Activated CD4-positive, CD25-positive, alpha-beta regulatory T cell (primary cell): ENCODE measurements around the gene LDB3.

Experiments
- DNase-seq, 4 experiments: peaks; one replicate each; lab custom pipeline; 2025; lab: John Stamatoyannopoulos, UW

Gene LDB3

DNA sequence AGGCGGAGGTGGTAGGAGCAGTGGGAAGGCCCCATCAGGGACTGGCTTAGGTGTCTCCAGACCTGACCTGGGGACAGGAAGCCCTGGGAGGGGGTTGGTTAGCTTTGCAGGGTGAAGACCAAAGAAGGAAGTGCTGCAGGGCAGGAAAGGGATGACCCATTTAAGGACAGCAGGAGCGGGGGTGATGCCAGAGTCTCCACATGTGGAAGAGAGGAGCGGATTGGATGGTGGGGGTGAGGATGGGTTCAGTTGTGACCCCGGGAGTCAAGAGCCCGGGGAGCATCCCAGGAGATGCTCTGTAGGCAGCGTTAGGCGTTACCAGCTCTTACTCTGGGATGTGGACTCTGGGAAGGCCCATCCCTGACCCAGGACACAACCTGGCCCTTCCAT, 3.1 kb upstream of the LDB3 start:
- DNase-seq, result no peak

DNA sequence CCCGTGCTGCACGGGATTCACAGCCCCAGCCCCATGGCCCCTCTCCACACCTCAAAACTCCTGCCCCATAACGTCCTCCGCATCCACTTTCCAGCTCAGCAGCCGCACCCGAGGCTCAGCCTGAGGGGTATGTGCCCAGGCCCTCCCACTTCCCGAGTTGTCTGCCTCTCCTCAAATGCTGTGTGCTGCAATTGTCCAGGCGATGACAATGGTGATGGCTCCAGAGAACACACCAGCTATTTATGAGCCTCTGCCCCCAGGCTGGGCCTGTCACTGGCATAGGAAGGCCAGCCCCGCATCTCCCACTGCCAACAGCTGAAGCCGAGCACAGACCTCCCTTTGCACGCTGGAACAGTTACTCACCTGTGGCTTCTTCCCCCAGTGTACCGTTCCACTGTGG, 2.4 kb upstream of the LDB3 start:
- DNase-seq, result no peak

DNA sequence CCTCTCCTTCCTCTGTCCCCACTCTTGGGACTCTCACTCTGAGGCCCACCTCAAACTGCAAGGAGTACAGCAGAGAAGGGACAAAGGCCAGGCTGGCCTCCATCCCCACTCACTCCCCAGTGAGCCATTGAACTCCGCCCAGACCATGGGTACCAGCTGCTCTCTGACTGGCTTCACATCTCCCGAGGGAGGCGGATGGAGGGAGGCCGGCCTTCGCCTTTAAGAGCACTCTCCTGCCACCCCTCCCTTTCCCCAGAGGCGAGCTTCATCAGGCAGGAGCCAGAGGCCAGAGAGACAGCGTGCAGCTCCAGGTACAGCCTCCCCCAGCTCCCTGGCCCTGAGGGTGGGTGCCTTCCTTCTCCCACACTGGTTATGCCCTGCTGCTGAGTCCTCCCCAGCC, 1.8 kb upstream of the LDB3 start:
- no peak for DNase-seq

DNA sequence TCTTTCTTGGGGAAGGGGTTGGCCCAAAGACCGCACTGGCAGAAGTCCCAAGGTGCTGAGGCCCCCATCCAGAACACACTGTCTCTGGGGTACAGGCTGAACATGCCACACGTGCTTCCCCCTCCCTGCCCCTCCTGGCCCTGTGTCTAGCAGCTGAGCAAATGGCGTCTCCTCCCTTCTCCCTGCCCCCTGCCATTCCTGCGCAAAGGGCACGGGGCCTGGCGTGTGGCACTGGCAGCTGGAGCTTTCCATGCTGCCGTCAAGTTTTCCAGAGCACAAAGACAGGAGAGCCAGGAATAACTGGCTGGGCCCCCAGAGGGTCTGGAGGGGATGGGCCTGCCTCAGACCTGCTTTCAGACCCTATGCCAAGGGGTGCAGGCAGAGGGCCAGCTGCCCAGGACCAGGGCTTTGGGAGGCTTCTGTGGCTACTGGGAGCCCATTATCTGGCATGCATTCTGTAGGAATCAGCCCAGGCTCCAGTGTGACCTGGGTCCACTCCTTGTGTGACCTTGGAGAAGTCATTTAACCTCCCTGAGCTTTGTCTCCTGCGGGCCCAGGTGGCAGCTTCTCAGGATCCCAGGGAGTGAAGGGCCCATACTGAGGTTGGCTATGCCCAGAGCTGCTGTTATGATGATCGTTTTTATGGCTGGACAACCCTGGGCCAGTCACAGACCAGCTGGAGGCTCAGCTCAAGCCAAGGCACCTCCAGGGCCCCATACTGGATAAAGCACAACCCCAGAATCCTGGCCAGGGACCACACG, 710 bp upstream of the LDB3 start:
- DNase-seq, result no peak

DNA sequence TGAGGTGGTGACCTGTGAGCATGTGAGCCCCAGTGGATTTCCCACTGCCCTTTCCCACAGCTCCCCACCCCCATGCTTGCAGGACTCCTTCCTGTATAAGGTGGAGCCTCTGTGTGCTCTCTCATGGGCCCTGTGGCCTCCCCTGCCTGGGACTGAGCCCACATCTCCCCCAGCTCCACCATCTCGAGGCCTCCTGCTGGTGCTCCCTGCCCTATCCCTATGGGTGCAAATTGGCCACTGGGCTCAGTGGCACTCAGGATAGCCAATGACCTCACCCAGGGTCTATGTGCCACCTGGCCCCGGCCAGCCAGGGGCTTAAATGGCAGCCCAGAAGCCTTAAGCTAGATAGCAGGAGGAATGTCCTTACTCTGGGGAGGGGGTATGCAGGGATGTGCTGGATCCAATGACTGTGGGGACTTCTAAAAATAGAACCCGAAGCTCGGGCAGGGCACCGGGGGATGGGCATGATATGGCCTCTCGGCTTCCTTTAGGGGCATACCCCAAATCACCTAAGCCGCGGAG, 2.0 kb downstream of the LDB3 start:
- no peak for DNase-seq

DNA sequence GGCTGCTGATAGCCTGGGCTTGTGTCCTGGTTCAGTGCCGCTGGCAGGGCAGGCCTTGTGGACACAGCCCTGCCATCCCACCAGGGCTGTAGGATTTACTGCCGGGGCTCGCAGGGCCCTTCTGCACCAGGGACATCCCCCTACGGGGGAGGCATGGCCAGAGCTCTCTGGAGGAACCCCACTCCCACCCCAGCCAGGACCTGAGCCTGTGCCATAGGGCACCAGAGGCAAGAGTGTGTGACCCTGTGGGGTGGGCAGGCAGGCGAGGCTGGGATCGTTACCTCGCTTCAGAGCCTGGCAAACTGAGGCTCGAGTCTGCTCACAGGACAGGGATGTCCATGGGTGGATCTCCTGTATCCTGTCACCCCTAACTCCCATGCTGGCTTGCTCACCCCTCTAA, 2.6 kb downstream of the LDB3 start:
- DNase-seq, result no peak

DNA sequence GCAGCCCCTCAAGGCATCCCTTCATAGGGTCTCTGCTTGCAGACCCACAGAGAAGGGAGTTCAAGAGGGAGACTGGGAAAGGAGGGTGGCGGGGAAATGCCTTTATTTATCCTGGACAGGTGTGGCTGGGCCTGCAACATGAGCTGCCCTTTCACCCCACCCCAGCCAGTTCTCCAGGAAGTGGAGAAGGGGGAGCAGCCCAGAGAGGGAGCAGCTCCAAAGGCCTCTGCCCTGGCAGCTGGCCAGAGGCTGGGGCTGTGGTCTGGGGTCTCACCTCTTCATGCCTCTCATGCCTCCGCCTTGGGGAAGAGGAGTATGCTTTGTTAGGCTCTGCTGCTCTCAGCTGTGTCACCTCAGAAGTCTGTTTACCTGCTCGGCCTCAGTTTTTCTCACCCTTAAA, 3.1 kb downstream of the LDB3 start:
- no peak for DNase-seq

DNA sequence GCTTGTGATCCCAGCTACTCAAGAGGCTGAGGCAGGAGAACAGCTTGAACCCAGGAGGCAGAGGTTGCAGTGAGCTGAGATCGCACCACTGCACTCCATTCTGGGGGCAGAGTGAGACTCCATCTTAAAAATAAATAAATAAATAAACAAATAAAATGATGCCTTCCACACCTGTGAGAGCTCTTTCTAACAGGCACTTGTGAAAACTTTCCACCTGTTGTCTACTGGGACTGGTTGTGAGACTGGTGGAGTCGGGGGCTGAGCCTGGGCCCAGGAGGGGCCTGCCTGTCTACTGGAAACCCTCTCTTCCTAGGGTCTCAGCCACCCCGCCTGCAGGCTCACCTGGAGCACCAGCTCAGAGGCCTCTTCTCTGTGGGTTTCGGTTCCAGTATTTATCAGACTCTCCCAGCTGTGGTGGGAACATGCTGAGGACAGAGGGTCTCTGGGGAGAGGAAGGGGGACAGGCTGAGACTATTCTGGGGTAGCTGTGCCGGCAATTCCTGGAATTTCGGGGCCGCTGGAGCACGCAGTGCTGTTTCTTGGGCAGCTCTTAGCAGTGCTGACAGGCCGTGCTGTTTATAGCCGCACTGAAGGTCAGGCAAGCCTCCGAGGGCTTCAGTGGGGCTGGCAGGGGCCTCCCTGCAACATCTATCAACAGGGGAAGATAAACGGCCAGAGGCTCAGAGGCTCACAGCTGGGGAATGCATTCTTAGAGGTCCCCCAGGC, 3.8 kb downstream of the LDB3 start:
- no peak for DNase-seq

DNA sequence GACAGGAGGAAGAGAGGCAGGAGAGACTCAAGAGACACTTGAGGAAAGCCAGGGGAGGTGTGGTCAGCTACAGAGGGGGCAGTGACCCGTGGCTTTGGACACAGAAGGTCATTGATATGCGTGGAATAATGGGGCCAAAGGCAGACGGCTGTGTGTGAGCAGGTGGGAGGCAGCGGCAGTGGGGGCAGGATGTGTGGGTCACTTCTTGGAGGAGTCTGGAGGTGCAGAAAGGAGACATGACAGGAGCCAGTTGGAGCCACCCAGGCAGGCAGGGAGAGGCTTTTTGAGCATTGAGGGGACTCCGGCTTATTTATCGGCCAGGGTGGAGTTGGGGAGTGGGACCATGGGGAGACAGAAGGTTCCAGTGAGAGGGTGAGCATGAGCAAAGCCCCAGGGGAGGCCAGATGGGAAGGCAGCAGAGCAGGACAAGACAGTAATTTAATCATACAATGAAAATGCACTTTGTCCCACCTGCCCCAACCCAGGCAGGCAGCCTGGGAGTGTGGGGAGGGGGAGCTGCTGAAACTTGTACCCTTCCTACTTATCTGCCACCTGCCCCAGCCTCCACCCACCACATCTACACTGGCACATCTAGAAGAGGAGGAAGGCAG, 5.0 kb downstream of the LDB3 start:
- DNase-seq, result no peak

DNA sequence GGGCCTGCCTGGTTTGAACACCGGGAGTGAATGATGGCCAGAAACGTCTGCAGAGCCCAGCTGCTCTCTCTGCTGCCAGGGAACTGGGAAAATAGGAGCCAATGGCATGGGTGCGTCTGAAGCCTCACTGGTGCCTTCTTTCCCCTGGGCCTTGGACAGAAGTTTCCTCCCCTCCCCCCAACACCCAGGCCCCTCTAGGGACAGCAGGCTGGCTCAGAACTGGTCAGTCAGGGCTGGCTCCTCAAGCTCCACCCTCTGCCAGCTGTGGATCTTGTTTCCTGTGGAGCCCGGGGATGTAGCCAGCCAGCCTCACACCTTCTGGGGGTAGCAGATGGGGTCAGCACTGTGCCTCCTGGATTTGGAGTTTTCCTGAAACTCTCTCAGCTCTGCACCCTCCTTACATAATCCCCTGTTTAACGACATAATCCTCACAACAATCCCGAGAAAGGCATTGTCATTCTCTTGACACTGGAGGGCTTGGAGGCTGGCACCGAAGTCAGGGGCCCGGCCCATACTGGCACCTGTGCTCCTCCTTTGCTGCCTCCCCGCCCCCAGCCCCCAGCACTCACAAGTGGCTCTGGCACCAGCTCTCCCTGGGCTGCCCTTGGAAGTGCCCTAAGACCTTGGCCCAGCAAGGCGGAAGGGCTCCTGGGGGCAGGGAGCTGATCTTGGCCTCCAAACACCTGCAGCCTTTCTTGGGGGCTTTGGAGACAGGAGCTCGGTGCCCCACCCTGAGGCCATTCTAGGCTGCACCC, 5.7 kb downstream of the LDB3 start:
- DNase-seq, result no peak

DNA sequence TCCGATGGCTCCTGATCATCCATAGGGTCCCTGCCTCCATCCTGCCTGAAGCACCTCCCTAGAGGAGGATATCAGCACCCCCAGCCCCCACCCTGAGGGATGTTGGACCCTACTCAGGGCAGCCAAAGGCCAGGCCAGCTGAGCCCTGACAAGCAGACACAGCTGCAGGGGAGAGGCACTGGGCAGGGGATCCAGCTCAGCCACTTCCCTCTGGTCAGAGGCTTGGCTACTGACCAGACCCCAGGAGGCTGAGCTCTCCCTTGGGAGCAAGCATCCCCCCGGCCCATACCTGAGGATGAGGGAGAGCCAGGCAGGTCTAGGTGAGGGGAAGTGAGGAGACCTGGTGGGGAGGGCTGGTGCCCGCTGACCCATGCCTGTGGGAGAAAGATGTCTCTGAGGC, 6.6 kb downstream of the LDB3 start:
- no peak for DNase-seq

DNA sequence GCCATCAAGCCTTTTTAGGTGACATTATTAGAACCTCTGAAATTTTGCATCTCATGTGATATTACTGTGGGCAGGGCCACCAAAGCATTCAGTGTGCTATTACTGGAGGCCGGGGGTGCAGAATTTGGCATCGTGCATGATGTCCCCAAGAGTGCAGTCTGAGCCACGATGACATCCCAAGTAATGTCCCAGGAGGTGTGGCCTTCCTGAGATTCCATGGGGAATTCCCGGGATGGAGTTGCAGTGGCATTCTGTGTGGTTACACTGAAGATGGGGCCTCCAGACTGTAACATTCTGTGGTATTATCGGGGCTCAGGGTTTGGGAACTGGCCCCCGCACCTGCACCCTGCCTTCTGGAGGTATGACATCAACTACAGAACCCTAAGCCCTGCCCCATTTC, 9.1 kb downstream of the LDB3 start:
- no peak for DNase-seq

DNA sequence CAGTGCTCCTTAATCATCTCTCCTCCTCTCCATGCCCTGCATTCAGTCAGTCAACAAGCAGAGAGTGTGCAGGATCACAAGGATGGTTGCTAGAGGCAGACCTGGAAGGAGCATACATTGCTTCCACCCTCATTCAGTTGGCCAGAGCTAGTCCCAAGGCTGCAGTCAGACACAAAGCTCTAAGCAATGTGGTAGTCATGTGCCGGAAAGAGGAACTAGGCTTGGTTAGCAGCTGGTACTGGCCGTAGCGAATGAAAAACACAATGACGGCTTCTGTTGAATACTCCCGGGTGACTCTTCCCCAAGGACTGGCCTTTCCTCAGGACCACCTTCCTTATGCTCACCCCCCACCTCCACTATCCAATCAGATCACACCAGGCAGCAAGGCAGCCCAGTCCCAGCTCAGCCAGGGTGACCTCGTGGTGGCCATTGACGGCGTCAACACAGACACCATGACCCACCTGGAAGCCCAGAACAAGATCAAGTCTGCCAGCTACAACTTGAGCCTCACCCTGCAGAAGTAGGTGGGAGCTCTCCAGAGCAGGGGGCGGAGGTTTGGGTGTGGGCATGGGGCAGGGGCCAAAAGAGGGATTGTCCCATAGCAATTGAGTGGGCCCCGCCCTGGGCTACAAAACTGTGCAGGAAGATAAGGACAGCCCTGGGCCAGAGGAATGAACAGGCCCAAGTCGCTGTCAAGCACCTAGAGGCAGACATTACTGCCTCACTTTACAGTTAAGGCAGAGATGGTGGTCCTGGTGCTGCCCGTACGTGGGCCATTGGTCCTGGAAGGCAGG, 10.9 kb downstream of the LDB3 start:
- no peak for DNase-seq

DNA sequence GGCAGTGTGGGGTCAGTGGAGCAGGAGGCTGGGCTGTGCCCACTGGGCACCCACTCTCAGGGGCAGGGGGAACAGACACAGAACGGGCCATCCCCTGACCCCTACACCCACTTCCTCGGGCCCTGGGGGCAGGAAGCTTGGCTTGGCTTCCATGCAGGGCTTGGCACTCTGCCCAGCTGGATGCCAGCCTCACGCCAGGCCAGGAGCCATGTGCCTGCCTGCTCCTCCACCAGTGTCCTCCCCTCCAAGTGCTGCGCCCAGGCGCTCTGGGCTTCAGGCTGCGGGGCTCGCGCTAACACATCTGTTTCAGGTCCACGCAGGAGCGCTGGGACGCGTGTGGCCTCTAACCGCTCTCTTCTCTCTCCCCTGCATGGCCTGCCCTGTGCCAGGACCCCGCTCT, 12.7 kb downstream of the LDB3 start:
- no peak for DNase-seq

DNA sequence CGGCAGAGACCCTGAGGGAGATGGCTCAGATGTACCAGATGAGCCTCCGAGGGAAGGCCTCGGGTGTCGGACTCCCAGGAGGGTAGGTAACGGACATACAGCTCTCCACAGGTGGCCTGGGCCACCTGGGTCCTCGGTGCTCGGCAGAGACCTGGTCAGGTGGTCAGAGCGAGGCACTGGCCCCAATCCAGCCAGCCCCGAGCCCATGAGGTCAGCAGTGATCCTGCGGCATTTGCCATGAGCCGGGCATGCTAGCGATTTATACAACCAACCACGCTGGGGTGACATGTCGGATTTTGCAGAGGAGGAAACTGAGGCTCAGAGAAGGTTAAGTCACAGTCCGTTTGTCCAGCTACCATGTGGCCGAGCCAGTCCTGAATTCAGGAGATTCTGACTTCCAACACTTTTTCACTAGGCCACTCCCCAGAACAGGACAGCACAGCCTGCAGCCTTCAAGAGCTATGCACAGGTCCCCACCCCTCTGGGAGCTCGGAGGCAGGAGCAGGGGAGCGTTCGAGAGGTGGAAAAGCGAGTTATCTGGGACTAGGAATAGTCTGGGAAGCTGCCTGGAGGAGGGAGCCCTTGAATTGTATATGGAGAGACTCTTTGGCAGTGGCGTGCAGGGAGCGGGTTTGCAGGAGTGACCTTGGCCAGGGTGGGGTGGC, 13.5 kb downstream of the LDB3 start:
- DNase-seq, result no peak

DNA sequence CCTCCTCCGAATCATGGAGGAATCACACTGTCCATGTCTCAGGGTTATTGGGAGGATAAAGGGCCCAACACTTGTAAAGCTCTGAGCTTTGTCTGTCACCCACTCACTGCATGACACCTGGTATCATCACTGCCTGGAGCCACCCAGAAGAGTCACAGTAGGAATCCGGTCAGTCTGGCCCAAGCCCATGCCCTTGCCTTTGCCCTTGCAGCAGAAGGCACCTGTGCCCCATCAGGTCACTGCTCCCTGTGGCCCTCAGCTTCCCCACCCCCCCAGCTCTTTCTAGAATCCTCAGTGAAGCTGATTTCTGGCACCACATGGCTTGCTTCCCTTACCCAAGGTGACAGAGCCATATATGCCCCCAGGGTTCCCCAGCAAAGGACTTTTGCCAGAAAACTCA, 14.4 kb downstream of the LDB3 start:
- DNase-seq, result no peak

DNA sequence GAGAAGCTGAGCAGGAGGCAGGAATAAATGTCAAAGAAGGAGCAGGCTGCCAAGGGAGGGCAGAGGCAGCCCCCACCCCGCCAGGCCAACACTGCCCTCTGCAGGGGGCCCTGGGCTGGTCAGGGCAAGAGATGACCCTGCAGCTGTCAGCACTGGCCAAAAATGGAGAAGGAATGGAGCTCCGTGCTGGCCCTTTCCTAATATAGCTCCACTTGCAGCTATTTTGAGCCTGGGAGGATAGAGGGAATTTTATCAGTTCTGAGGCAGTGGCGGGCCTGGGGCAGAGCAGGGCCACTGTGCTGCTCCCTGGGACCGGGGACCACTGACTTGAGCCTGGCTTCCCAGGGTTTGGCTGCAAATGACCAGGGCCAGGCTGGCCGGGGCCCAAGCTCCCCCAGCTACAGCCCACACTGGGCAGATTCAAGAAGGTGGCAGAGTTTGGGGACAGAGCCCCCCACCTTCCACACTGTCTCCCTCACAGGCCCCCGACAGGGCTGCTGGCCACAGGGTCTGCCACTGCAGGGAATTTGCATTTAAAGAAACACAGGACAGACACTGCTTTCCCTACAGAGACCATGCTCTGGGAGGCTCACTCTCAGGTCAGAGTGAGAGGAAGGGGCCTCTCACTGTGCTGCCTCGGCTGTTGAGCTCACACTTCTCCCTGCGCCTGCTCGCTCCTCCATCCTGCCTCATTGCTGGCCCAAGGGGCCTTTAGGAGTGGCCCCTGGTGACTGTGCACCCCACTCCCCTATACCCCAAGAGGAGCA, 16.2 kb downstream of the LDB3 start:
- no peak for DNase-seq

DNA sequence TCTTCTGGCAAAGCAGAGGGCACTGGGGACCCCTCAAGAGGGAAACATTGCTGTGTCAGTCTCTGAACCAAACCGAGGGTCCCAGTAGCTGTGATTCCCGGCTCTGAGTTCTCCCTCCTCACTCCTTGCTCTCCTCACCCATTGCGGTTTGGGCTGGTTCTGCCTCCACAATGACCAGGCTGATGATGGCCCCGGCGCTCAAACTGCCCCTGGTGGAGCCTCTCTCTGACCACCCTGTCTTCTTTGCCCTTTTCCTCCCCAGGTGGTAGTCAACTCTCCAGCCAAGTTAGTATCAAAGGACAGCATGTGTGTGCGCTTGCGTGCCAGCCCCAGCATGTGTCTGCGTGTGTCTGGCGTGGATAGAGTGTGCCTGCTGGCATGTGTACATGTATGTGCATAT, 17.1 kb downstream of the LDB3 start:
- no peak for DNase-seq

DNA sequence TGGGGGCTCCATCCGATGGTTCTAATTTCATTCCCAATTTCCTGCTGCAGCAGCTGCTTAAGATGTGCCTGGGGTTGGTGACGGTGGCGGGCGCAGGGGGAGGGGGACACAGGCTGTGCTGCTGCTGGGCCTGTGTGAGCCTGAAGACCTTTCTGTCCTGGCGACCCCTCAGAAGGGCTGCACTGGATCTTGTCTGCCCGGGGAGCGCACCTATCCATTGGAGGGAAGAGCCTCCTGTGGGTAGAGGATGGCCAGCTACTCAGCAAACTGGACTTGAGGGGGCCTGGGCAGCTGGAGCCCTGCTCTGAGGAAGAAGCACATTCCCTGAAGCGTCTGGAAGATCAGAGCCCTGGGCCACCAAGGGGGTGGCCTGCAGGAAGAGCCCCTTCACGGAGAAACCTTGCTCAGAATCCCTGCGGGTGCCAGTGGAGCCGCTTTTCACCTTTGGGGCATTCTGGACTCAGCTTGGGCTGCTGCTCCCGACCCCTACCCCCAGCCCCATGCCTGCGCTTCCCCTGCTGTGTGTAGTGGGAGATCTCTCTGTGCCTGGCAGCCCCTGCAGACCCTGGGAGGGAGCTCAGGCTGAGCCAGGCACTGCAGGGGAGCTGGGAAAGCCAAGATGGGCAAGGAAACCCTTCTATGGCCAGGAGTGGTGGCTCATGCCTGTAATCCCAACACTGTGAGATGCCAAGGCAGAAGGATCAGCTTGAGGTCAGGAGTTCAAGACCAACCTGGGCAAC, 17.8 kb downstream of the LDB3 start:
- DNase-seq, result no peak

DNA sequence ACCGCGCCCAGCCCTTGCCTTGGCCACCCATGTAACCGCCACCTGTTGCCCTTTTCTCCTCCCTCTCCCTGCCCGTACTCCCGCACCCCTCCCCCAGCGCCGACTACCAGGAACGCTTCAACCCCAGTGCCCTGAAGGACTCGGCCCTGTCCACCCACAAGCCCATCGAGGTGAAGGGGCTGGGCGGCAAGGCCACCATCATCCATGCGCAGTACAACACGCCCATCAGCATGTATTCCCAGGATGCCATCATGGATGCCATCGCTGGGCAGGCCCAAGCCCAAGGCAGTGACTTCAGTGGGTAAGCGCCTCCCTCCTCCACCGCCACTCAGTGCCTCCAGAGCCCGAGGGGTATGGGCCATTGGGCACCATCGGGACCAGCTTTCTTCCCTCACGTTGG, 18.7 kb downstream of the LDB3 start:
- DNase-seq, result no peak
